ENCODE results near the gene PARD3B.

PARD3B gene

GRCh38 chr2:205166745-205167144, 621.5 kb downstream of the PARD3B start:
- DNase-seq = no peak

- no peak for DNase-seq
These were observed 623.7 kb downstream of the PARD3B start for GRCh38 chr2:205169012-205169411.

- DNase-seq = no peak
These were observed 624.2 kb downstream of the PARD3B start for GRCh38 chr2:205169464-205169863.

- DNase-seq = no peak
These were observed 625.1 kb downstream of the PARD3B start for GRCh38 chr2:205170399-205170798.

- no peak for DNase-seq
These were observed 626.1 kb downstream of the PARD3B start for GRCh38 chr2:205171261-205171940.

DNA sequence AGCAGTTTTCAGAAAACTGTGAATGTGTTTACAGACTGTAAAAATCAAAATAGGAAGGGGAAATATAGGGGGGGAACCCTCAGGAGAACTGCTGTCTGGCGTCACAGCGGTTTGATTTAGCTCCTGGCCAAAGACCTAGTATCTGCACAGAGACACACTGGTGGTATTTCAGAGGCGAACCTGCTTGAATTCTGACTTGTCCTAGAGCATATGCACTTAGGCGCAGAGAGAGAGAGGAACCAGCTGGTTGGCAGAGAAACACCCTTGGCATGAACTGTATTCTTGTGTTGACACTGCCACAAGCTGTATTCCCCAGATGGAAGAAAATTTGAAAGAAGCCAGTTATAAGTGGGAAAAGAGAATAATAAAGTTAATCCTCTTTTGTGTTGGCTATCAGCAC, 630.6 kb downstream of the PARD3B start:
- no peak for DNase-seq

- DNase-seq = no peak
These were observed 631.3 kb downstream of the PARD3B start for GRCh38 chr2:205176546-205176945.

GRCh38 chr2:205177546-205177945, 632.3 kb downstream of the PARD3B start:
- DNase-seq = no peak

GRCh38 chr2:205180730-205181129, 635.5 kb downstream of the PARD3B start:
- no peak for DNase-seq

DNA sequence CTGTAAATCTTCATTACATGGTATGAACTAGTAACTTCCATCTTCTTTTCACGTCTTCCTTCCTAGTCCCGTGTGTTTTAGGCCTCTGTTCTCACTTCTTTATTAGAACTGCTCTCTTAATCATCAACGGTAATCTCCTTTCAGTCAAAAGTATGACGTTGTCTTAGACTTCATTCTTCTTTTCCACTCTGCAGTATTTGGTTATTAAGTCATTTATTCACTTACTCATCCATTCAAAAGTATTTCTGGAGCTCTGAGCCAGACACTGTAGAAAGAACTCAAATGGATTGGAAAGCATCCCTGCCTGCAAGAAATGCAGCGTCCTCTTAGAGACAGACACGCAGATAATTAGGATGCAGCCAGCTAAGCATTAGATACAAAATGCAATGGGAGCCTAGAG, 642.5 kb downstream of the PARD3B start:
- no peak for DNase-seq

- no peak for DNase-seq
These were observed 643.2 kb downstream of the PARD3B start for GRCh38 chr2:205188239-205189138.

GRCh38 chr2:205189301-205189700, 644.0 kb downstream of the PARD3B start:
- DNase-seq = no peak

DNA sequence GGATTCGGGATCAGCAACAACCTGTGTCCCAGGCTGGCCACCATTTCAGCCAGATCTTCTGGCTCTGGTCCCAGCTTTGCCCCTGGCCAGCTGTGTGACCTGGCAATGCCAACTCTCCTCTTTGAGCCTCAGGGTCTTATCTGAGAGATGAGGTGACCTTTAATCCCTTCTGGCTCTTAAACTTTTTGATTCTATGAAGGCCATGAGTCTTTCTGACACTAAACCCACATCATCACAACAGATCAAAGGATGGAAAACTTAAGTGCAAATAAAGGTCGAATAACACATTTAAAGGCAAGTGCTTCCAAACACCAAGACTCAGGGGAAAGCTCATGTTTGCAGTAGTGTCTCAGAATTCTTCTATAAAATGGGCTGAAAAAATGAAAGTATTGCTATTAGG, 645.3 kb downstream of the PARD3B start:
- DNase-seq = no peak

- DNase-seq = no peak
These were observed 648.0 kb downstream of the PARD3B start for GRCh38 chr2:205193125-205193835.

DNA sequence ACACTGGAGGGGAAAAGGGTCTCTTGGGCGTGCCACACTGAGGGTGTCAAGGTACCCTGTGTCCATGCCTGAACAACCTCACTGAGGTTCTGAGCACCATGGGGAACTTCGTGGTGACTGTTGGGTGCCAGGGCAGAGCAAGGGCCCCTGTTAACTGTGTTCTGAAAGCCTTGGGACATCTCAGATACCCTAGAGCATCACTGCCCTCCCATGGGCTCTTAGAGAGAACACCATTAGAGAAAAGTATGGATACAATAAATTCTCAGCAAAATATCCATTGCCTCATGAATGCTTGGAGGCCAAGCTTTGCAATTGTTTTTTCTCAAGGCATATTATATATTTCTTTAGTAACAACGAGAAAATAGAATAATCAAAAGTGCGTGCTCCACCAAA, 648.6 kb downstream of the PARD3B start:
- DNase-seq = no peak

DNA sequence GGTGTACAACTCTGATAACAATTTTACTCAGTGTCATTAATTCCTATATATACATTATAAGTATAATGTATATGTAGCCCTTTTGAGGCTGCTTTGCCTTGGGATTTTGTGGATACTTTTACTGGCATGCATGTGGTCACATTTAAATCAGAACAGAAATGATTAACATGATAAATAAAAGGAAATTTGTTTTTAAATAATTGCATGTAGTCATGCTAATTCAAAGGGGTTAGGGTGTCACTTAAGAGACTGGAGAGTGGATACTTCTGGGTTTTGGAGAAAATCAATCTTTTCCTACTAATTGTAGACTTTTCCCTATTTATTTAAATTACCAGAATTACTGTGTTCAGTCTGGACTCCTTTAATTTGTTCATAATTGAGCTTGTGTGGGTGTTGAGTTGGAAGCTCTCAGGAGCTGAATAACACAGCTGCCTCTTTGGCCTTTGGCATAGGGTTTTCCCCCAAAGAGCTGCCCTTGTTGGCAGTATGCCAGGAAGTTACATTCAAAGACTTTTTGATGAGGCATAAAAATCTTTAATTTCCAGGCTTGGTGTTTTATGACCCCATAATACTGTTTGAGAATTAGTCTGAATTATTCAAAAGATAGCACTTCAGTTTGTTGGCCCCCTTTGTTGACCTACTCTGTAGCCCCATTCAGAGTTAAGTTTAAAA, 652.3 kb downstream of the PARD3B start:
- DNase-seq = peak in 1 of 2 experiments; percentile 21

DNA sequence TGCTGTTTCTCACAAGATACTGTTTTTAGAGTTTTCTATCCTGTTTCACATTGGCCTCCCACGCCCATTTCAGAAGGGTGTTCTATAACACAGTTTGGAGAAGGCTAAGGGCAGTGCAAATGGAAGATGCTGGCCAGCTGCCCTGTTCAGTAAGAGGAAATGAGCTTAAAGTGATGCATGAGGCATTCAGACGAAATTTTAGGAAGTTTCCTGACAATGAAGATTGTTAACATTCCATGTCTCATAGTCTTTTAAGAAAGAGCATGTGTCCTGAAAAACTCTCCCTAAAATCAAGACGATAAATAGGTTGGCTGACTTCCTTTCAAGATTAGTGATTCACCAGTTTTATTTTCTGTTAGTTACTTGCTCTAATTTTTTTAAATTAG, 652.9 kb downstream of the PARD3B start:
- no peak for DNase-seq

GRCh38 chr2:205199165-205199850, 654.0 kb downstream of the PARD3B start:
- no peak for DNase-seq

DNA sequence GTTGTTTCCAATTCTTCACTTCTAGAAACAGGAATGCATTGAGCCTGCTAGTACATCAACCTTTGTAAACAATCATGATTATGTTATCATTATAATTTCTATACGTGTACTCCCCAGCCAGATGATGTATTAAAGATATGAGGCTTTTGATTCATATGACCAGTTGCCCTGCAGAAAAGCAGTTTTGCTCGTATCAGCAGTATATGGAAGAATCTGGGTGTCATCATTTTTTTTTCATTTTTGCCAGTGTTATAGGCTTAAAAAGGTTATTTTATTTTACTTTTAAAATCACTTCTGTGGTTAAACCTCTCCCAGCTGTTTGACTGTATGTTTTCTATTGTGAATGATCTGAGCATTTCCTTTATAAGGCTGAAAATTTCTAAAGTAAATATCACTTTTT, 665.2 kb downstream of the PARD3B start:
- DNase-seq = no peak

DNA sequence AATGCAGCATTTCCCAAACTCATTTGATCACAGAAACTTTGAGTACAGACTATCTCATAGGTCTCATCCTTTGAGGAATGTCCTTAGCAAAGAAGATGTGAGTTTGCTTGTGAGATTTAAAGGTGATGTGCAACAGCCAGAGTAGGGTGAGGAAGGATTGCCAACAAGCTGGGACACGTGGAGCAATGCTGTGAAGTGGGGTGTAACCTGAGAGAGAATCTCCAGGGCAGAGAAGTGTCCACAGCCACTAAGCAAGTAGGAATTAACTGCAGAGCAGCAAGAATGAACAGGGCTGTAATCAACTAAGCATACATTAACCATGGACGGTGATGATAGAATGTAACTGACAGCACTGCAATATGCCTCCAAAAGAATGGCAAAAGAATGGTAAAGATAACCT, 667.1 kb downstream of the PARD3B start:
- no peak for DNase-seq

GRCh38 chr2:205216092-205216491, 670.8 kb downstream of the PARD3B start:
- DNase-seq = no peak

DNA sequence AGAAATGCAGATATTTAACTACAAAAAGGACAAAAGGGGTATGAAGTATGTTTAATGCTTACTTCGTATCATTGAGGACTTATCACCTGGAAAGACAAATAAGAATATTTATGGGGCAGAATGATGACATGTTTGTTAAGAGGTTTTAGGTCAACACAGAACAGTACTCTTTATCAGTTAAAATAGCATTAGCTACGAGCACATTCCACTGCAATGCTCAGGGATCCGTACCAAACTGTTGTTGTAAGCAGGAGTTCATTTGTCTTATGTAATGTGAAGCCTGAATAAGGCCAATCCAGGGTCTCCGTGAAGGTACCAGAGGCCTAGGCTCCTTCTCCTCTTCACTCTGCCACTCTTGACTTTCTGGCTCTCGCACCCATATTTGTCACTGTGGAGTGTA, 671.3 kb downstream of the PARD3B start:
- no peak for DNase-seq

- no peak for DNase-seq
These were observed 671.7 kb downstream of the PARD3B start for GRCh38 chr2:205217004-205217403.
